ENCODE results near the gene RPS6KL1. TPM values are rescaled to one million over a fixed set of nuclear protein-coding genes. Genes with fewer than 3 reads are reported as not detected.

Gene RPS6KL1
- total RNA-seq, 1 experiment from 2014 or later = 5.6 TPM

GRCh38 chr14:74861734-74862090, 61.3 kb downstream of the RPS6KL1 start:
- DNase-seq (ENCODE audit: extremely low read depth, low read depth) = no peak

DNA sequence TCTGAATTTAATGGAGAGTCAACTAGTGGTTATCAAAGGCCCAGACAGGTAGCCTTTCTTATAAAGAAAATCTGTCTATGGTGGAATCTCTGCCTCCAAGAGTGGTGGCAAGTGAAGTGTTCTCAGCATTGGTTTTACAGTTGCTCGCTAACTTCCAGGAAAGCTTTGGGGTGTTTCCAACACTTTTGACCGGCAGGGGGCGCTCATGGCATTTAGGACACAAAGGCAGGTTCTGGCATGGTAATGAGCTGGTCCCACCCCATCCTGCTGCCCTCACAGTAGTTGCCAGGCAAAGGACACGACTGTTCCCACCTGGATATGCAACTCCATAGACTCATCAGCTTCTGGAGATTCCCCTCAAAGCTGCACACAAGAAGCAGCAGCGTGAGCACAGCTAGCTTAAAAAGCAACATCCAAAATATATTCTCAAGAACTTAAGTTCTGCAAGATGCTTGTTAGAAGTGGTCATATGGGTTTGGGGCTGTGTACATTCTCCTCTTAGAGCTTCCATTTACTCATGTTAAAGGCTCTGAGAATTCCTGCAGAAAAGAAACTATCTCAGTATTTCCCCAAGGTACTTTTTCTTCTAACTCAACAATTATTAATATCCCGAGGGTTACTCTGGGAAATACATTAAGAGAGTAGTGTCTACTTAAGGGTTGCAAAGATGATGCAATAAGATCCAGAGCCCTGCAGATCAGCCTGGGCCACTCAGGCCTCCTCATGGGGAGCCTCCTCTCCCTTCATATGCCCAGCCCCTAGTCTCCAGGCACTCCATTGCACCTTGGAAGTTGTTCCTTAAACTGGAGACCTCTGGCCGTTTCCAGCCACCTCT, 61.9 kb downstream of the RPS6KL1 start:
- peak; percentile 85 for DNase-seq (ENCODE audit: extremely low read depth, low read depth)

DNA sequence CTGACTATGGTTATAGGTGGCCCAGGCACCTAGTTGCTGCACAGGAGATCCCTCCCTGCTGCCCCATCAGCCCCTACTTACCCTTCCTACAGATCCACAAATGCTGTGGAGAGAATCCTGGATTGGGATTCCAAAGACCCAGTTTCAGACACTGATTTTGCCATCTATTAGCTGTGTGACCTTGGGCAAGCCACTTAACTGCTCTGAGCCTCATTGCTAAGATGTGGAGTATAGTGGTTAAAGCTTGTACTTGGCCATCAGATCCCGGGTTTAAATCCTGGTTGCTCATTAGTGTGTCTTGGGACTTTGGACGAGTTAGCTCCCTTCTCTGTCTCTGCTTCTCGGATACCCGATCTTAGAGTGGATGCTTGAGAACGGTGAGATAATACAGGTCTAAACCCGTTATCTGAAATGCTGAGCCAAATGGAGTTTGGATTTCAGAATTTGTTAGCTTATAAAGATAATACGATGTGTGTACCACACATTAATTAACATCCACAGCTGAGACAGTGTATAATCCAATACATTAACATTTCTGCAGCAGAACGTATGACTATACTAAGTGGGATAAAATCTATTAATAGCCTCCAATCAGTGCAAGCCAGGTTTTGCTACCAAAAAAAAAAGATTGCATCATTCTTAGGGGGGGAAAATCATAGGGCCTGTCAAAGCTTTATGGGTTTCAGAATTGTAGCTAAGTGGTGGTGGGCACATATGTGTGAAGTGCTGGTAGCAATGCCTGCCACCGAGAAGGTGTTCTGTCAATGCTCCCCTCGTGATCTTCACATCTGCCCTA, 63.1 kb downstream of the RPS6KL1 start:
- DNase-seq (ENCODE audit: extremely low read depth, low read depth) = no peak

GRCh38 chr14:74858022-74858421, 65.0 kb downstream of the RPS6KL1 start:
- no peak for DNase-seq (ENCODE audit: extremely low read depth, low read depth)

DNA sequence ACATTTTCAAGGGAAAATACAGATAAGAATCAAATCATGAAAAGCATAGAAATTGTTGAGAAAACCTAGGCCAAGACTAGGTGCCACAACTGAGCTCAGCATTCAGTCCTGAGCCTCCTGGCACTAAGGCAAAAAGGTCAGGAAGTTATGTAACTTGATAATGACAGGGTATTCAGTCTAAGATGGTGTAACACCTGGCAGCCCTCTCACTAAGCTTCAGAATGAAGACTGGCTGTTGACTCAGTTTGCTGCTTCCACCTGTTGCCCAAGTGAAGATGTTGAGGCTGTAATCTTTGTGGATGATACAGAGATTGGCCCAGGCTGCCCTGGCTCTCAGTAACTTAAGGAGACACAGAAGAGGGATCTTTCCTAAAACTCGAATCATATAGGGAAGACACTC, 66.7 kb downstream of the RPS6KL1 start:
- DNase-seq (ENCODE audit: extremely low read depth, low read depth) = no peak

GRCh38 chr14:74855945-74856344, 67.1 kb downstream of the RPS6KL1 start:
- DNase-seq (ENCODE audit: extremely low read depth, low read depth) = no peak

DNA sequence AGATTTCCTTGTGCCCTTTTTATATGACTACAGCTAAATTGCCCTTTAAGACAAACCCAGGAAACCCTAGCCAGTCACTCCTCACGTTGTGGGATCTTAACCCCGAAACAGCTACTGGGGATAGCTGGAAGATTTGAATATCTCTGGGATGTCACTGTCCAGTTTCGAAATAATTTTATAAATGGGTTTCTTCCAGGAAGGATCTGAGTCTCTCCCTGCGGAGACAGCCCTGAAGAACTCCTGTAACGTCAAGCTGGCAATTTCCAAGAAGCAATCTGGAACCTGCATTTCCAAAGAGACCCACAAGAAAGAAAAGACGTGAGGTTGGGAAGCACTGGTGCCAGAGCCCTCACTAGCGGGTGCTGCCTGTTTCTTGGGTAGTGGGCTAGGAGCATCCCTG, 68.0 kb downstream of the RPS6KL1 start:
- DNase-seq (ENCODE audit: extremely low read depth, low read depth) = no peak

Other genes starting within 250 kb of the RPS6KL1 start
- gene AREL1, start 210.2 kb downstream of the RPS6KL1 start, total RNA-seq (2014; rRNA removed; shearing (Covaris generic)) = 23.6 and 31.2 TPM in 2 replicates
- gene FCF1, start 210.1 kb downstream of the RPS6KL1 start, total RNA-seq (2014; rRNA removed; shearing (Covaris generic)) = 51.0 and 59.5 TPM in 2 replicates
- gene YLPM1, start 159.9 kb downstream of the RPS6KL1 start, total RNA-seq (2014; rRNA removed; shearing (Covaris generic)) = 23.6 and 24.7 TPM in 2 replicates
- not detected in 2 replicates for gene PROX2, start 47.1 kb downstream of the RPS6KL1 start, total RNA-seq (2014; rRNA removed; shearing (Covaris generic))
- gene DLST, start 41.3 kb downstream of the RPS6KL1 start, total RNA-seq (2014; rRNA removed; shearing (Covaris generic)) = 55.5 and 63.0 TPM in 2 replicates
- gene PGF, start 32.3 kb upstream of the RPS6KL1 start, total RNA-seq (2014; rRNA removed; shearing (Covaris generic)) = 0.37 and 0.92 TPM in 2 replicates
- gene EIF2B2, start 79.7 kb upstream of the RPS6KL1 start, total RNA-seq (2014; rRNA removed; shearing (Covaris generic)) = 86.4 and 95.5 TPM in 2 replicates
- gene MLH3, start 128.2 kb upstream of the RPS6KL1 start, total RNA-seq (2014; rRNA removed; shearing (Covaris generic)) = 13.2 and 18.3 TPM in 2 replicates
- gene ACYP1, start 140.8 kb upstream of the RPS6KL1 start, total RNA-seq (2014; rRNA removed; shearing (Covaris generic)) = 36.1 and 39.9 TPM in 2 replicates
- 0.64 and 0.72 TPM in 2 replicates for gene ZC2HC1C, start 146.4 kb upstream of the RPS6KL1 start, total RNA-seq (2014; rRNA removed; shearing (Covaris generic))
- gene NEK9, start 203.8 kb upstream of the RPS6KL1 start, total RNA-seq (2014; rRNA removed; shearing (Covaris generic)) = 32.6 and 40.2 TPM in 2 replicates

Data from NCI-H460 (cell line).